ENCODE measurements around the gene KCNN1.
"Not testable (repeated sequence)": the region's sequence is repeated elsewhere in the genome, so short reads cannot be mapped to it uniquely, and the experiment has no call there.

The KCNN1 gene

GRCh38 chr19:17966550-17967256 is at the start of gene KCNN1:
KCNN1 (plus strand) TSS chr19:17967107; CDS start chr19:17973889, 6,782 bp downstream.
- DNase-seq (ENCODE audit: low read depth): no peak
- H3K4me3 ChIP-seq (ENCODE audit: low read depth, low read length): no peak within 1 kb of the TSS
- TF ChIP-seq CTCF (conservative IDR thresholded peaks at IDR 0.05; ENCODE audit: low read depth, low read length): no peak

- not testable (repeated sequence) for DNase-seq (ENCODE audit: low read depth); H3K4me3 ChIP-seq (ENCODE audit: low read depth, low read length)
These were observed 48.8 kb upstream of the KCNN1 start for GRCh38 chr19:17918151-17918550.

DNA sequence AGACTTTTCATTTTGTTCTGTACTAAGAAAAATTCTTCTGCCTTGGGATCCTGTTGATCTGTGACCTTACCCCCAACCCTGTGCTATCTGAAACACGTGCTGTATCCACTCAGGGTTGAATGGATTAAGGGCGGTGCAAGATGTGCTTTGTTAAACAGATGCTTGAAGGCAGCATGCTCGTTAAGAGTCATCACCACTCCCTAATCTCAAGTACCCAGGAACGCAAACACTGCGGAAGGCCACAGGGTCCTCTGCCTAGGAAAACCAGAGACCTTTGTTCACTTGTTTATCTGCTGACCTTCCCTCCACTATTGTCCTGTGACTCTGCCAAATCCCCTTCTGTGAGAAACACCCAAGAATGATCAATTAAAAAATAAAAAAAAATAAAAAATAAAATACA is 47.8 kb upstream of the KCNN1 start:
- H3K4me3 ChIP-seq (ENCODE audit: low read depth, low read length); DNase-seq (ENCODE audit: low read depth): not testable (repeated sequence)

GRCh38 chr19:17920527-17920926 is 46.4 kb upstream of the KCNN1 start:
- DNase-seq (ENCODE audit: low read depth): no peak
- TF ChIP-seq CTCF (conservative IDR thresholded peaks at IDR 0.05; ENCODE audit: low read depth, low read length): no peak
- no peak overlapping the region for H3K4me3 ChIP-seq (ENCODE audit: low read depth, low read length)

- no peak for TF ChIP-seq CTCF (conservative IDR thresholded peaks at IDR 0.05; ENCODE audit: low read depth, low read length)
- H3K4me3 ChIP-seq (ENCODE audit: low read depth, low read length): no peak overlapping the region
- no peak for DNase-seq (ENCODE audit: low read depth)
These were observed 44.8 kb upstream of the KCNN1 start for GRCh38 chr19:17922138-17922537.

DNA sequence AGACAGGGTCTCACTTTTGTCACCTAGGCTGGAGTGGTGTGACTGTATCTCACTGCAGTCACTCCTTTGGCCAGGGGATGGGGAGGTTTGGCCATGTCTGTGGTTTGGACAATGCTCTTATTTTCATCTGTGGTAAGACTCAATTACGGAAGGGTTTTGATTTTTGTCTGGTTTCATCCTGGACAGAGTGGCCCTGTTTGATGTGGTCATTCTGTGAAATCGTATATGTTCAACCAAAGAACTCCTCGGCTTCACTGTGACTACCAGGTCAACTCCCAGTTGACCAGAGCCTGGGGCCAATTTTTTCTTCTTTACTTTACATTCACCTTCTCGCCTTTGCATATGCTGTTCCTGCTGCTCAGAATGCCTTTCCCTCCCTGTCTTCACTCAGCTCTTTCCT is 40.9 kb upstream of the KCNN1 start:
- no peak for TF ChIP-seq CTCF (conservative IDR thresholded peaks at IDR 0.05; ENCODE audit: low read depth, low read length)
- DNase-seq (ENCODE audit: low read depth): no peak
- no peak overlapping the region for H3K4me3 ChIP-seq (ENCODE audit: low read depth, low read length)

GRCh38 chr19:17929056-17929455 is 37.9 kb upstream of the KCNN1 start:
- no peak for TF ChIP-seq CTCF (conservative IDR thresholded peaks at IDR 0.05; ENCODE audit: low read depth, low read length)

GRCh38 chr19:17931532-17932191 is 35.2 kb upstream of the KCNN1 start:
- TF ChIP-seq CTCF (conservative IDR thresholded peaks at IDR 0.05; ENCODE audit: low read depth, low read length): no peak
- DNase-seq (ENCODE audit: low read depth): no peak
- no peak overlapping the region for H3K4me3 ChIP-seq (ENCODE audit: low read depth, low read length)

More at GRCh38 chr19:17929056-17929455, 37.9 kb upstream of the KCNN1 start:
- no peak for DNase-seq (ENCODE audit: low read depth)
- H3K4me3 ChIP-seq (ENCODE audit: low read depth, low read length): no peak overlapping the region
